Keratinocyte (primary cell): ENCODE data around the gene PPP2CA. TPM values are rescaled to one million over a fixed set of nuclear protein-coding genes. Genes with fewer than 3 reads are reported as not detected.

Experiments used
- DNase-seq: peaks from one replicate; pipeline ENCODE4 v3.0.0-alpha.2; 2011; ENCODE audit warnings: low read depth, missing footprints, low spot score
- FAIRE-seq: peaks from 2 replicates; lab custom pipeline; 2011; peaks lifted over from hg19 to GRCh38; lab: Jason Lieb, UNC
- H2AFZ ChIP-seq: 2 replicates; pipeline ENCODE4 v1.6.0; 2012; ENCODE audit warnings: low read length, control low read depth, inconsistent platforms; ENCODE audit not compliant: control insufficient read depth
- H3K27ac ChIP-seq: 2 replicates; pipeline ENCODE4 v1.5.1; 2011; ENCODE audit warnings: low read length; ENCODE audit not compliant: control insufficient read depth, insufficient read depth
- H3K27me3 ChIP-seq: 3 replicates; pipeline ENCODE4 v1.6.0; 2011; ENCODE audit warnings: low read length; ENCODE audit not compliant: control insufficient read depth, insufficient read depth; ENCODE audit errors: extremely low read depth
- H3K36me3 ChIP-seq, 2 experiments: 2 replicates in 1 of 2; 3 replicates in 1 of 2; pipeline ENCODE4 v1.5.1; 2011; ENCODE audit warnings: low read length in 2 of 2, mild to moderate bottlenecking in 1 of 2; ENCODE audit not compliant: control insufficient read depth in 2 of 2, insufficient read depth in 2 of 2; ENCODE audit errors: extremely low read depth in 1 of 2
- H3K4me1 ChIP-seq: 3 replicates; pipeline ENCODE4 v1.5.1; 2011; ENCODE audit warnings: low read length; ENCODE audit not compliant: control insufficient read depth, insufficient read depth; ENCODE audit errors: extremely low read depth
- H3K4me2 ChIP-seq: 3 replicates; pipeline ENCODE4 v1.6.0; 2011; ENCODE audit warnings: low read depth, low read length; ENCODE audit not compliant: control insufficient read depth, insufficient read depth; ENCODE audit errors: extremely low read depth
- H3K4me3 ChIP-seq, 3 experiments: fragments of 200-600 bp in 1 of 3; sonication (generic) in 1 of 3; 2 replicates in 2 of 3; 3 replicates in 1 of 3; pipeline ENCODE4 v1.5.1; 2011 to 2016; ENCODE audit warnings: low read length in 3 of 3, mild to moderate bottlenecking in 3 of 3, control low read depth in 2 of 3, inconsistent platforms in 1 of 3, low read depth in 1 of 3, mixed read lengths in 1 of 3, mixed run types in 1 of 3, moderate library complexity in 1 of 3; ENCODE audit not compliant: control insufficient read depth in 2 of 3, insufficient read depth in 2 of 3; ENCODE audit errors: extremely low read depth in 1 of 3
- H3K79me2 ChIP-seq: 2 replicates; pipeline ENCODE4 v1.6.0; 2012; ENCODE audit warnings: low read length; ENCODE audit not compliant: control insufficient read depth, insufficient read depth
- H3K9ac ChIP-seq: 3 replicates; pipeline ENCODE4 v1.6.0; 2011; ENCODE audit warnings: low read length; ENCODE audit not compliant: control insufficient read depth, insufficient read depth; ENCODE audit errors: extremely low read depth
- H3K9me1 ChIP-seq: 3 replicates; pipeline ENCODE4 v1.6.0; 2011; ENCODE audit warnings: low read length; ENCODE audit not compliant: control insufficient read depth, insufficient read depth; ENCODE audit errors: extremely low read depth
- H3K9me3 ChIP-seq: 2 replicates; pipeline ENCODE4 v1.5.1; 2012; ENCODE audit warnings: low read depth, low read length; ENCODE audit not compliant: control insufficient read depth
- H4K20me1 ChIP-seq: 3 replicates; pipeline ENCODE4 v1.6.0; 2011; ENCODE audit warnings: low read length; ENCODE audit not compliant: control insufficient read depth, insufficient read depth; ENCODE audit errors: extremely low read depth
- EZH2 ChIP-seq: IDR thresholded peaks from one replicate; pipeline ENCODE4 v1.6.1; 2012; ENCODE audit warnings: inconsistent platforms, mild to moderate bottlenecking, low read length, moderate library complexity
- dilution Hi-C: fragments of 300-500 bp; cut with MboI; formaldehyde crosslinking; loops from one replicate; pipeline ENCODE4 v1.7.0; 2020; ENCODE audit warnings: low sequenced_read_pairs; ENCODE audit not compliant: extremely low pct_ligation_motif_present
- polyA plus RNA-seq, 5 experiments: library from polyadenylated mRNA; depleted of rRNA in 3 of 5; stranded (reverse) in 3 of 5; stranded (forward) in 1 of 5; unstranded in 1 of 5; fragments of >200 nt; gene quantifications; 1 replicate in 1 of 5; 2 replicates in 3 of 5; 3 replicates in 1 of 5; pipeline versions ENCODE4 v1.2.1 to v1.2.3, GENCODE V29; 2011 to 2012; ENCODE audit warnings: missing spikeins in 2 of 5, low read depth in 1 of 5, low replicate concordance in 1 of 5
- TF ChIP-seq, protein P1 (sequence below), 3 experiments: IDR thresholded peaks in 1 of 3; conservative IDR thresholded peaks in 1 of 3; optimal IDR thresholded peaks in 1 of 3; 2 replicates in 2 of 3; 3 replicates in 1 of 3; pipeline versions ENCODE3 to v1.5.1; 2011; ENCODE audit warnings: low read length in 3 of 3, mild to moderate bottlenecking in 3 of 3, moderate library complexity in 2 of 3, control low read depth in 1 of 3, inconsistent platforms in 1 of 3; ENCODE audit not compliant: insufficient read depth in 2 of 3; ENCODE audit errors: extremely low read depth in 1 of 3

Gene PPP2CA
- polyA plus RNA-seq, 1 donor (not counting 4 experiments of a cell fraction or from before 2014, with no cell fraction given) = 255 TPM

GRCh38 chr5:134162592-134162991 is 63.3 kb downstream of the PPP2CA start:
- H3K27ac ChIP-seq = no peak overlapping the region
- peaks cover 2% of the 10 kb centered on the region for H3K9me1 ChIP-seq
- no peak for FAIRE-seq
- H2AFZ ChIP-seq = no peak overlapping the region
- H3K27me3 ChIP-seq = no peaks in the 10 kb centered on the region
- TF ChIP-seq, protein P1, sequence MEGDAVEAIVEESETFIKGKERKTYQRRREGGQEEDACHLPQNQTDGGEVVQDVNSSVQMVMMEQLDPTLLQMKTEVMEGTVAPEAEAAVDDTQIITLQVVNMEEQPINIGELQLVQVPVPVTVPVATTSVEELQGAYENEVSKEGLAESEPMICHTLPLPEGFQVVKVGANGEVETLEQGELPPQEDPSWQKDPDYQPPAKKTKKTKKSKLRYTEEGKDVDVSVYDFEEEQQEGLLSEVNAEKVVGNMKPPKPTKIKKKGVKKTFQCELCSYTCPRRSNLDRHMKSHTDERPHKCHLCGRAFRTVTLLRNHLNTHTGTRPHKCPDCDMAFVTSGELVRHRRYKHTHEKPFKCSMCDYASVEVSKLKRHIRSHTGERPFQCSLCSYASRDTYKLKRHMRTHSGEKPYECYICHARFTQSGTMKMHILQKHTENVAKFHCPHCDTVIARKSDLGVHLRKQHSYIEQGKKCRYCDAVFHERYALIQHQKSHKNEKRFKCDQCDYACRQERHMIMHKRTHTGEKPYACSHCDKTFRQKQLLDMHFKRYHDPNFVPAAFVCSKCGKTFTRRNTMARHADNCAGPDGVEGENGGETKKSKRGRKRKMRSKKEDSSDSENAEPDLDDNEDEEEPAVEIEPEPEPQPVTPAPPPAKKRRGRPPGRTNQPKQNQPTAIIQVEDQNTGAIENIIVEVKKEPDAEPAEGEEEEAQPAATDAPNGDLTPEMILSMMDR (optimal IDR thresholded peaks at IDR 0.05 in 1 of 3, IDR thresholded peaks at IDR 0.05 in 1 of 3, conservative IDR thresholded peaks at IDR 0.05 in 1 of 3; ENCODE audit: extremely low read depth in 1 of 3, insufficient read depth in 2 of 3, low read length in 3 of 3) = no peak
- TF ChIP-seq EZH2 = no peak
- H3K9ac ChIP-seq = no peak overlapping the region
- no peaks in the 10 kb centered on the region for H4K20me1 ChIP-seq
- H3K9me3 ChIP-seq = no peaks in the 10 kb centered on the region
- H3K4me2 ChIP-seq = no peak overlapping the region
- H3K79me2 ChIP-seq = peaks cover 30% of the 10 kb centered on the region
- DNase-seq = no peak
- dilution Hi-C loops = no loop called here
- no peaks in the 10 kb centered on the region for H3K4me1 ChIP-seq
- no peak overlapping the region for H3K4me3 ChIP-seq
- H3K36me3 ChIP-seq = peaks cover 17 to 25% of the 10 kb centered on the region in 2 experiments

DNA sequence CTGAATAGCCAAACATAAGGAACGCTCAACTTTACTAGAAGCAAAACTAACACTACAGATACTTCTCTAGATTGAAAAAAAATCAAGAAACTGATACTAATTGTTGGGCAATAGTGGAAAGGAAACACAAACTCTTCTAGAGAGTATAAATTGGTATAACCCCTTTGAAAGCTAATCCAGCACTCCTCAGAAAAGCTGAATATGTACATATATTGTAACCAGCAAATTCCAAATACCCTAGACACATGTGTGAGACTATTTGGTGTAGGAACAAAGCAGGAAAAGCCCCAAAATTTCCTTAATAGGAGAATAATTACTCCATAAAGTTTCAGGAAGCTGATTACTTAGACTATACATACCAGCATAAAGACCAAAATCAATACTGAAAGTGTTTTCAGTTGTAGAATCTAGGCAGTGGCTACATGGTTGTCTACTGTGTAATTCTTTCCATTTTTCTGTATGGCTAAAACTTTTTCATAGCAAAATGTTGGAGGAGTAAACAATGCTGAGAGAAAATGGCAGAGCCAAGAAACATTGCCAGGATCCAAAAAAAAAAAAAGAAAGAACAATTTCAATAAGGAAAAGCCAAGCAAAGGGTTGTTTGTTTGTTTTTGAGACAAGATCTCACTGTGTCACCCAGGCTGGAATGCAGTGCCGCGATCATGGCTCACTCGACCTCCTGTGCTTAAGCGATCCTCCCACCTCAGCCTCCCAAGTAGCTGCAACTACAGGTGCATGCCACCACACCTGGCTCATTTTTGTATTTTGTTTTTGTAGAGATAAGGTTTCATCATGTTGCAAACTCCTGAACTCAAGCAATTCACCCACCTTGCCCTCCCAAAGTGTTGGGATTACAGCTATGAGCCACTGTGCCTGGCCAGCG is 64.1 kb downstream of the PPP2CA start:
- dilution Hi-C loops = no loop called here
- Histone ChIP-seq H3K9ac (no peak overlapping the region), H3K4me3 (no peak overlapping the region), H3K79me2 (peaks cover 25% of the 10 kb centered on the region), H3K27ac (no peak overlapping the region), H3K4me1 (no peaks in the 10 kb centered on the region), H3K27me3 (no peaks in the 10 kb centered on the region), H4K20me1 (no peaks in the 10 kb centered on the region), H3K9me3 (no peaks in the 10 kb centered on the region), H3K4me2 (no peak overlapping the region), H3K36me3 (peaks cover 16 to 25% of the 10 kb centered on the region in 2 experiments), H2AFZ (no peak overlapping the region), H3K9me1 (peaks cover 2% of the 10 kb centered on the region)
- DNase-seq (no peak), FAIRE-seq (no peak)
- no peak for TF ChIP-seq EZH2
- TF ChIP-seq, protein P1 (optimal IDR thresholded peaks at IDR 0.05 in 1 of 3, IDR thresholded peaks at IDR 0.05 in 1 of 3, conservative IDR thresholded peaks at IDR 0.05 in 1 of 3; ENCODE audit: extremely low read depth in 1 of 3, insufficient read depth in 2 of 3, low read length in 3 of 3) = no peak
